Measurements from ENCODE around the gene GNAI1.
A peak's percentile ranks its signal among the peaks of the same experiment; 100 is the strongest.

Gene GNAI1

DNA sequence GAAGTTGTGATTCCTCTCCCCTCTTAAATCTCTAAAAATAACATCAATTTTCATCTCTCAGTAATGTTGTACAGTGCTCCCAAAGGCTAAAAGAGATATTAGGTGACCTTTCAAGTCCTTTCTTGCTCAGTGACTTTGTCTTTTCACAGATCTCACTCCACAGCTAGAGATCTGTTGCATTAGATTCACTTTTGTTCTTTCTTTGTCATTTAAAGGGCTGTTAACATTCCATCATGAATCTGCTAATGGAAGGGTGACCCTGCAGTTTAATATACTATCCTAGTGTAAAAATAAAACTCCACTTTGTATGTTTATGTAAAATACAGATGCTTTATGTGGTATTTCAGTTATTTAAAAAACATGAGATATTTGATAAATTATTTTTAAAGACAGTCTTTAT, 30.5 kb downstream of the GNAI1 start:
- no peak for DNase-seq

DNA sequence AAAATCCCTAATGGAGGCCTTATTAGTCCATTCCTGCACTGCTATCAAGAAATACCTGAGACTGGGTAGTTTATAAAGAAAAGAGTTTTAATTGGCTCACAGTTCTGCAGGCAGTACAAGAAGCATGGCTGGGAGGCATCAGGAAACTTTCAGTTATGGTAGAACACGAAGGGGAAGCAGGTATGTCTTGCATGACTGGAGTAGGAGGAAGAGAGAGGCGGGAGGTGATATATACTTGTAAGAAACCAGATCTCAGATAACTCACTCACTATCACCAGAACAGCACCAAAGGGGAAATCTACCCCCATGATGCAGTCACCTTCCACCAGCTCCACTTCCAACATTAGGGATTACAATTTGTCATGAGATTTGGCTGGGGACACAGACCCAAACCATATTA, 35.8 kb downstream of the GNAI1 start:
- no peak for DNase-seq

DNA sequence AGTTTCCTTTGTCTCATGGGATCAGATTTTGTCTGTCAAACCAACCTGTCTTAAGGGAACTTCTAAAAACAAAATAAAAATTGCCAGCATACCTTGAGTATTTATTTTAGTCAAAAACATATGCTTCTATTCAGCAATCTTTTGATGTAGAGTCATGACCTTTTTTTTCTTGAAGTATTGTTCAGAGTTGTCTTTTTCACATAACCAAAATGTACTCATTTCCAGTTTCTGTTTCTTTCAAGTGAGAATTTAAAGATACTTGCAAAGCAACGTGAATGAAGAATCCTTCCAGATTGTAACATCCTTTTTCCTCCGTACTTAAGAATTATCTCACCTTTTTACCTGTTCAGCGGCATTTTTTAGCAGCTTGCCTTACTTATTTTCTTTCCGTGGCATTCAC, 37.8 kb downstream of the GNAI1 start:
- DNase-seq, result no peak

DNA sequence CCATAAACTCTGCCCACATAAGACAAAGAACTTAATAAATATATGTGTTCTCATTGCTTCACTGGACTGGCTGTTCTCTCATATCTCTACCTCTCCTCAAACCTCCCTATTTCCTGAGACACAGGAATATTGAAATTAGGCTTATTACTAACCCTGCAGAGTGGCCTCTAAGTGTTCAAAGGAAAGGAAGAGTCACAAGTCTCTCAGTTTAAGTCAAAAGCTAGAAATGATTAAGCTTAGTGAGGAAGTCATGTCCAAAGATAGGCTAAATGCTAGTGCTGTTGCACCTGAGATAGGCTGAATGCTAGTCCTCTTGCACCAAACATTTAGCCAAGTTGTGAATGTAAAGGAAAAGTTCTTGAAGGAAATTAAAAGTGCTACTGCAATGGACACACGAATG, 41.1 kb downstream of the GNAI1 start:
- no peak for DNase-seq

DNA sequence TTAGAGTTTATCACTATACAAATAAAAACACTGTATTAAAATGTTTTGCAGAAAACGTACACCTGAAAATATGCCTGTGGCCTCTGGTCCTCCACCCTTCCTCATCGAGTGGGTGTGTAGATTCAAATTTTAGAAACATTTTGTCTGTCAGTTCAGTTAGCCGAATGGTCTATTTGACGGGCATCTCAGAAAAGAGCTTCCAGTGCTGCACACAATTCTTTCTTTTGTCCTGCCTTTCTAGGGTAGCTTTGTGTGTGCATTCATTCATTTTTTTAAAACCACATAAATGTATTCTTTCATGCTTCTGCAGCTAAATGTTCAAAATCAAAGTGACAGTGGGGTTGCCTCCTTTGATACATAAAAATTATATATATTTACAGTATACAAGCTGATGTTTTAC, 46.8 kb downstream of the GNAI1 start:
- DNase-seq, result no peak

DNA sequence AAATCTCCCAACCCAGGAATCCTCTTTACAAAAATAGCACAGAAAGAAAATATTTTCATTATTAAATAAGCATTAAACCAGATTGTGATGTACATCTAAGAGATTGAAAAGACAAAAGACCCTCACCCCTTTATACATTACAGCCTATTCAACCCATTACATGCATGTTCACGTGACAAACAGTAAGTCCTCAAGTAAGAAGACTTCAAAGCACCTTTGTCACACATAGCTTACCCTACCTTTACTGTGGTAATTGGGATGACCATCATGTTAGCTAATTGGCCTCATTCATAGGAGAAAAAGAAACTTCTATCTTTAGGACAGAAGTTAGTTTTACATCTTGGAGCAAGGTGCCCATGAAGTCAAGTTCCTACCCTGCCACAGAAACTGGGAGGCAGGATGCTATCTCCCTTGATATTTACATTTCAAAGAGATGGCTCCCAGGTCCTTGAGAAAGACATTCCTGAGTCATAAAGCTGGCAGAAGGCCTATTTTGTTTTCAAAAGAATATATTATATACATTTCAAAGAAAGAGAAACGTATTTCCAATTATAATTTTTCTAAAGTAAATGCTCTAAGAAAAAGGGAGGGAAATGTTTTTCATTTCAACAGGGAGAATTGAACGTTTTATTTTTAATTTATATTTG, 48.1 kb downstream of the GNAI1 start:
- DNase-seq, result no peak

DNA sequence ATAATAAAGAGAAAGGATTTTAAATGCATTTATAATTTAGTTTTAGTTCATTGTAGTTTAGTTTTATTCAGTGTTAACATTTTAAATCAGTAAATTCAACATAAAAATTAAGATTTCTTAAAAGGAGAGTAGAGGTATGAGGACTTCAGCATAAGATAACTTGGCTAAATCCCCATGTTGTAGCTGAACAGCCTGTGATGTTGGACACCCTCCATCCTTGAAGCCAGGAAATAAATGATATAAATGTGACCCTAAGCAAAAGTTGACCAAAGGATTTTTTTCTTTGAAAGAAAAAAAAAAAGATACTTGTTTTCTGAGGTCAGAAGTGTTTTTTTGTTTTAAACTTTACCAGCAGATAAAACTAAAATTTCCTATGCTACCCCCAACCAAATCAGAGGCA, 48.7 kb downstream of the GNAI1 start:
- no peak for DNase-seq

DNA sequence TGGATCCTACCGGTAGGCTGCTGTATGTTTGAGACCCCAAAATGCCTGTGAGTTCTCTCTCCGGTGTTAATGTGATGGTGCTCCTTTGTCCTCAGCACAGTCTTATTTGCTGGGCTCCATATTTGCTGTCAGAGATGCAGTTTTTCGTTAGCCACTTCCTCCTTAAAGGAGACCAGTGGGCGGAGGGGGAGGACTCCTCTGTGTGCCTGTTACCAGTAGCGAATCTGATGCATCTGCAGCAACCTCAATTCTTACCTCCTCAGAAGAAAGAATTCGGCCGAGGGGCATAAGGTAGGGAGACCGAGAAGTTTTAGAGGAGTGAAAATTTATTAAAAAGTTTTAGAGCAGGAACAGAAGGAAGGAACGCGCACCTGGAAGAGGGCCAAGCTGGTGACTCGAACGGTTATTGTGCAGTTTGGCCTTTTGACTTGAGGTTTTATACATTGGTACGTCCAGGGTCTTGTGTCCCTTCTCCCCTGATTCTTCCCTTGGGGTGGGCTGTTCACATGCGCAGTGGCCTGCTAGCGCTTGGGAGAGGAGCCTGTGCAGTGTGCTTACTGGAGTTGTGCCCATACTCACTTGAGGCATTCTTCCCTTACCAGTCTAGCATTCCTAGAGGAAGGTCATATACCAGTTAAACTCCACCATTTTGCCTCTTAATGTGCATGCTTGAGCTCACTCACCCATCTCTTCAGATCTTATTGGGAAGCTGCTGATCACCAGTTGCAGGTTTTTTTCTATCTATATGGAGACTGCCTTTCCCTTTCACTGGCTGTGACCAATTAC, 49.5 kb downstream of the GNAI1 start:
- no peak for DNase-seq

DNA sequence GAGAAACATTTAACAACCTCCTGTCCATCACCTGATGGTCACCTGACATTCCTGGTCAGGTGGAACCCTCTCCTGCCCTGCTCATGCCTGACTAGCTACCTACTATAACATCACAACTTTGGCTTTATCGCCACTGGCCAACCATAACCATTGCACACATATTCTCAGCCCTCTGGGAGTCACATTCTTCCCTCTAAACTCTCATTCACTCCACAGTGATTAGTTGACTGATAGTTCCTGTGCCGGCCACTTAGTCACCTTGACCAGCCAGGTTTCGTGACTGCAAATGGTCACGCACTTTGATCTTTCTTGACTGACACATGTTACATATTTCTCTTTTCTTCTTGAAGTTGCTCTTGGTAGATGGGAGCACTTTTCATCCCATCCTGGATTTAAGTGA, 50.1 kb downstream of the GNAI1 start:
- DNase-seq, result no peak

DNA sequence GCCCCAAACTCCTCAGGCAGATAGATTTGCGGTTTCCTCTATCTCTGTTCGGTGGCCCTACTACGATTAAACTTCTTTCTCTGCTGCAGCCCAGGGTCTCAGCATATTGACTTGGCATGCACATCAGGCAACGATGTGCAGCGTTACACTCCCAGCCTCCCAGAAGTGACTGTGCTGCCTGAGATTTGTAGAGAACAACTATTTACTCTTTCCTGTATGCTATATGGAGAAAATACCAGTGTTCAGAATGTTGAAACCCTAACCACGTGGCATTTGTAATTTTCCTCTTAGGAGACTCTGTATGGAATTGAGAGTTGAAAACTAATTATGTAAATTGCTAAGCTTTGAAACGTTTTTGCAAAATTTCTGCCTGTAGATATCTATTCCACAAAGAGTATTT, 50.9 kb downstream of the GNAI1 start:
- no peak for DNase-seq

DNA sequence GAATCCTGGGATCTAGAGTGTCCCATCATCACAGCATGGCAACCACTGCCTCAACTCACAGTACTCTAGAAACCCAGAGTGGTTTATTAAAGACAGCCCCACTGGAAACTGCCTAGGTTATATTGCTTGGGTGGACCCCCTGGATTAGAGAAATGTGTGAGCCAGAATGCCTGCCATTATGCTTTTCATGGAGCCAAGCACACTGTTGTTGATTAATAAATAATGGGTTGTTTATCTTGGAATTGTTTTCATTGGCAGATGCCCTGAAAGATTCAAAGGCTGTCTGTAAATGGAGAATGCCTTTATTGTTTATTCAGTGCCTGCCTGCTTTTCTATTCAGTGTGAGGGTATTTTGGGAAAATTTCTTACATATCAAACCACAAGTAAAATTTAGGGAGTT, 52.1 kb downstream of the GNAI1 start:
- no peak for DNase-seq

DNA sequence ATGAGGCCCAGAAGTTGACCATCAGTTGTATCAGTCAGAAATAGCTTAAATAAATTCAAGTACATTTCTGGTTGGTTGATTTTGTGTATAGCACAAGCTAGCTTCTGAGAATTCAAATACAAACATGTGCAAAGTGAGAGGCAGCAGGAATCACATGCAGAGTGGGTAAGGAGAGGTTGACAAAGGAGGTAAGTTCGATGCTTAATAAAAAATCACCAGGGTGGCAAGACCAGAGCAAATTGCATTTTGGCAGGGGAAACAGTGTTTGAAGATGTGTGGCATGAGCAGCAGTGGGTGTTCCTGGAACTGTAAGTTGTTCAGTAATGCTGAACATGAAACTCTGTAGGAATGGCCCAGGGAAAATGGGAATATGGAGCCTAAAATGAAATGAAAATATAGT, 52.6 kb downstream of the GNAI1 start:
- DNase-seq, result no peak

DNA sequence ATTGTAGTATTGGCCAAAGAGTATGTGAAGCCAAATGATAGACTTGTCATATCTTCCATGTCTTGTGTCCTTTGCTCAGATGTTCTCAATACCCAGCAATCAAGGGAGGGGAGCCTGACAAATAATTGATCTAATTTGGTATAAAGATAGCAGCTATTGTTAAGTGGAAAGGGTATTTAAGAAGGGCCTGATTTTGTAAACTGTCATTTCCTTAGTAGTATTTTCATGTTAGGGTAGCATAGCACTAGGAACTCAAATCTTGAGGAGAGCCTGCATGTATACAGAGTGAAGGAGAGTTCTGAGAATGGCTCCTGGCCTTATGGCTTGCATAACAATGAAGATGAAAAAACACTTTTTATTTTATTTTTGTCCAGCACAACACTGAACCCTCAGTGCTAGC, 53.1 kb downstream of the GNAI1 start:
- DNase-seq, result no peak

DNA sequence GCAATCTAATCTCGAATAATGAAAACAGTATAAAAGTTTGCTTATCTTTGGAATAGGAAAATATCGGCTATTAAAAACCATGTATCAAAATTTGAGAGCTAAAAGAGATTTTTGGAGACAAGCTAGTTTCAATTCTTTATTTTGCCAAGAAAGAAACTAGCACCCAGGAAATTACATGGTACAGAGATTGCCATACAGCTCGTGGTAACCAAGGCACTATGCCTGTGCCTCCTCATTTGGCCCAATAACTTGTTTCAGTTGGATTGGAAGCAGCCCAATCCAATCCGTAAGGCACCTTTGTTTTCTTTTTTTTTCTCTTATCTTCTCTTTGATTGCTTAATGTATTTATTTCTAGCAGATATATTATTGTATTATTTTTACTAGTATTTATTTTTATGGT, 55.0 kb downstream of the GNAI1 start:
- no peak for DNase-seq

DNA sequence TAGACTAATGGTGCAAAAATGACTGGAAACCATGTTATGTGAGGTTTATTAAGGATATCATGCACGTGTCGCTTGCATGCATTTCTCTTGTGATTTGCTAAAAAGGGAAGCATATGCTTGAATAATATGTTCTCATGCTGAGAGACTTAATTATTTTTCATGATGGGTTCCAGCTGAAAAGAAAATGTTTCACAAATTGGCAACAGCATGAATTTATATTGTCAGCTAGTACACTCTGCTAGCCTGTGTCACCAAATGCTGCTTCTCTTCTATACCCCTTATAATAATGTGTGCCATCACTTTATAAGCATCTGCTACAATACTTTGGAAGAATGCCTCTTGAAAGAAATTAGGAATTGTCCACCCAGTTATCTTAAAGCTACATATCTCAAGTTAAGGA, 63.0 kb downstream of the GNAI1 start:
- no peak for DNase-seq

DNA sequence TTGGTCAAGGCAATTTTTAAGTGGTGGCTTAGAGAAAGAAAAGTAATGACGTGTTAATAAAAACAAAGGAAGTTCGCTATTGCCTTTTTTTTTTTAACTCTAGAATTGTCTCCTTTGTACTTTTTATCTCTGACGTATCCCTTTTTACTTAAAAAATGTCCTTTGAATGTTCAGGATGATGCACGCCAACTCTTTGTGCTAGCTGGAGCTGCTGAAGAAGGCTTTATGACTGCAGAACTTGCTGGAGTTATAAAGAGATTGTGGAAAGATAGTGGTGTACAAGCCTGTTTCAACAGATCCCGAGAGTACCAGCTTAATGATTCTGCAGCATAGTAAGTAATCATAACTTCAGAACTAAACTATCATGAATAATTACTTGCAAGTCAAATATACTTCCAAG, 64.4 kb downstream of the GNAI1 start:
- no peak for DNase-seq

DNA sequence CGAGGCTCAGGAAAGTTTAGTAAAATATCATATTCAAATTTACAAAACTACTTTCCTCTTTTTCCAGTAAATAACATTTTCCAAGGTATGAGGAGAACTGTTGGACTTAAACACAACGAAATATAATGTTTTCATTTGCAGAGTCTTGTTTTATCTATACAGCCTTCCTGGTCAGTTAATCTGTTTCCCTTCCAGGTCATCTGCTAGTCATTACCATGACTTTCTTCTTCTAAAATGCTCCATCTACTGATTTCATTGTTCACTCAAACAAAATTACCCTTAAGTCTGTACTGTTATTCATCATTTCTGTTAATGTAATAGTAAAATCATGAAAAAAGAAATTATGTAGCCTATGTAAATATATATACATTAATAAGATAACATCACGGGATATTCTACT, 69.8 kb downstream of the GNAI1 start:
- DNase-seq, result no peak

DNA sequence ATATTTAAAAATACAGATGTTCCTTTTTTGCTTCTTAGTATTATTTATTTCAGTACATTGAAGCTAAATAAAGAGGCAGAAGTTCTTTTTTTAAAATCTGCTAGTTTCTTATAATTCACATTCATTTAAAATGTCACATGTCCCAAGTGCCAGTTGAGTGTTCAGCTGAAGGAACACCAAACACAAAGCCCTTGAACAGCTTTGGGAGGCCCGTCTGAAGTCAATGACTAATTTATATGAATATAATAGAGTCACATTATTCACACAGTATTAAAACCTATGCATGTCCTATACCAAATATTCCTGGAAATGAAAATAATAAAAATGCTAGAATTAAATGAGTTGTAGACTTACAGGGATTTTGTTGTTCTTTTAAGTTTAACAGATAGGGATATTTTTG, 70.3 kb downstream of the GNAI1 start:
- no peak for DNase-seq

DNA sequence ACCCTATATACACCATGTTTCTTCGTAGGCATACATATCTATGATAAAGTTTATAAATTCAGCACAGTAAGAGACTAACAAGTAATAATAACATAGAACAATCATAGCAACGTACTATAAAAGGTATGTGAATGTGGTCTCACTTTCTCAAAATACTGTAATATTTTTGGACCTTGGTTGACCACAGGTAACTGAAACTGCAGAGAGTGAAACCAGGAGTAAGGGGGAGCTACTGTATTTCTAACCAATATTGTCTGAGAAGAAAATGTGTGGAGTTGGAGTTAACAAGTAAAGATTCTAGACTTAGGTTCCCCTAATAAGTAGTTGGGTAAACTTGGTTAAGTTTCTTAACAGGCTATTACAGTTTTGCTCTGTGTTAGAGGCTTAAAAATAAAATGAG, 72.1 kb downstream of the GNAI1 start:
- no peak for DNase-seq

DNA sequence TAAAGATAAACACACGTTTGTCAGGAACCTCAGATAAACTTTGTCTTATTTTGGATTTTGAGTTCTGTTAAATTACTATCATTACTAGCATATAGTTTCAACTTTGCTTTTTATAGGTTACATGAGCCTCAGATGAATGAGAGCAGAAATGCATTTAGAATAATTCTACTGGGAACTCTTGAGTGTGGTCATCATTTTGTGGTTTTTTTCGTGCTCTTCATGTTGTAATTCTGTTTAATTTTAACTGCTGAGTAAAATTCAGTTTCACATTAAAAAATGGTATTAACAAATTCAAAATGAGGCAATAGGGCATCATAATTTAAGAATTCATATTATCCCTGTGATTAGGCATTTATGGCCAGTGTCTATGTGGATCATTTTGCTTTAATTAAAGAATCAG, 72.9 kb downstream of the GNAI1 start:
- DNase-seq, result no peak

DNA sequence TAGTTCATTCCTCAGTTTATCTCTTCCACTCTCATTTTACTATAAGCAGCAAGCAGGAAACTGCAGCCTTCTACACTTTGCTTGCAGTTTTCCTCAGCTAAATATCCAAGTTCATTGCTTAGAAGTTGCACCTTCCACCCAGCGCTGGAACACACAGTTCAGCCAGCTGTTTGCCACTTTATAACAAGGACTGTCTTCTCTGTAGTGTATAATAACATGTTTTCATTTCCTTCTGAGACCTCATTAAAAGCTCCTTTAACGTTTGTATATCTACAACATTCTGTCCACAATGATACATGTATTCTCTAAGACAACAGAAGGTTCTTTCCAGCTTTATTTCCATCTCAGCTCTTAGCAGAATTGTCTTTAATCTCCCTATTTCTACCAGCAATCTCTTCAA, 74.1 kb downstream of the GNAI1 start:
- no peak for DNase-seq

DNA sequence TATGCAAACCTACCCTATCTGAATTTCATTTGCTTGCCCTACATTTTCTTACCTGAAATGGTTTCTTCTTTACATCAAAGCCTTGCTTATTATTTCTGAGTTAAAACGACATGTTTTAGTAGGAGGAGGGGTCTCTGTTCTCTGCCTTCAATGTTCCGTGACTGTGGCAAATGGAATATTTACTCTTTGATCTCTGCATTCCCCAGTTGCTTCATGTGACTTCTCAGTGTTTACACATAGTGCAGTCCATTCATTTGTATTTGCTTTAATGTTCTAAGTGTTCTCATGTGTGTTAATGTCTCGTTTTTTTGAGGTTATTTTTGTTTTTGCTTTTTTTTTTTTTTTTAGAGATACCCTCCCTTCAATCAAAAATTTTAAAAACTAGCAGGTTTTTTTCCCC, 75.8 kb downstream of the GNAI1 start:
- peak; percentile 45 for DNase-seq

DNA sequence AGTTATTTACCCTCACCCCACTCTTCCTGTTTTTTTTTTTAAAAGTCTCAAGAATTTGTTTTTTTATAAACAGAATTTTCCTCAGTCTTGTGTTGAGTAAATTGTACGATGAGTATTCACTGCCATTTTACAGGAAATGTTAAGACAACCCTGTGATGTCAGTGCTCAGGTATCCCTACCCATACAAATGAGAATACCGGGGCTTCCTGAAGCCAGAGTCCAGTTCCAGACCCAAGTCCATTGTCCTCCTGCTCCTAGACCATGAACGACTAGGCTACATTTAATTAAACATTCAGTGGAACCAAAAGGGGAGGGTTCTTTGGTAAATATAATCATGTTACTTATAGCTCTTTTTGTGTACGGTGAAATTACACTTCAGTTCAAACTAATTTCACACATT, 79.2 kb downstream of the GNAI1 start:
- no peak for DNase-seq

DNA sequence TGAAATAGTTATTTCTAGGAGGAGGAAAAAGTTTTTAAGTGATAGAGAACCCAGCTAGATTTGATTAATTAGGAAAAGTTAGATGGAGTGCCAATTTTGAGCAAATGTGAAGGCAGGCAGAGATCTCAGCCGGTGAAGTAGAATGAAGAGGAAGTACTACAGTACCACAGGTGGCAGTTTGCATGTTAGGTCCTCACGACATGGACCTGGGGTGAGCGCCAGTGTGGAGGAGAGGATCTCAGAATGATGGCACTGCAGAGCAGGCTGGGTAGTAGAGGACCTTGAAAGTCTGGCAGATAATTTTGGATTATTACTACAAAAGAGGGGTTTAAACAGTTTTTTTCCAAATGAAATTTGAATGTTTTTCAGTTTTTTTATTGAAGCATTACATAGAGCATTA, 81.1 kb downstream of the GNAI1 start:
- no peak for DNase-seq

Measured in NCI-H1092 (cell line).